ENCODE measurements around the gene MTHFD1. TPM values are rescaled to one million over a fixed set of nuclear protein-coding genes. Genes with fewer than 3 reads are reported as not detected.

Gene MTHFD1
- total and polyA plus RNA-seq, 9 donors: 16.3 to 77.6 (median 52.1) TPM

DNA sequence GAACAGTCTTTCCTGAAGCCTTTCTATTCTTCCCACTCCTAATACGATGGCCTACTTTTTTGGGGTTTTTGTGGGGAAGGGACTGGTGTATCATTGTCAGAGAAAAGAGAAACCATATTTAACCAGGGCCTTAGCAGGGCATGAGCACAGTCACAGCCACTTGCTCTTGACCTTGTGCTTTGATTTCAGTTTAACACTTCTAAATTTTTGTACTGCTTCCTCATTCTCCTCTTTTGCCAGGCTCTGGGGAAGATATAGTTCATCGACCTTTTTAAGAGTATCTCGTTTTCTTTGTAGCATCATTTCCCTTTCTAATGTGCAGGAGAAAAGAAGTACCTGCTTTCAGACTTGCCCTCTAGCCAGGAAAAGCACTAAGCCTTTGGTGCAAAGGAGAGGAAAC, 118.6 kb downstream of the MTHFD1 start:
- WGBS, 3 donors: 16 to 31% (median 19%) methylated on average over 3 of the region's 3 CpGs
- Histone ChIP-seq H3K27me3 (no peaks in the 10 kb centered on the region), H3K27ac (no peak overlapping the region), H3K4me1 (ENCODE audit: insufficient read depth) (peaks cover 8% of the 10 kb centered on the region), H3K36me3 (no peaks in the 10 kb centered on the region), H3K9me3 (no peaks in the 10 kb centered on the region), H3K4me3 (no peak overlapping the region)
- no peak for TF ChIP-seq CTCF (IDR thresholded peaks at IDR 0.05)
- intact Hi-C loops (cut with DNase I): loop anchor here in 1 of 4 donors (10.0 kb wide), 1 partner anchor 162 kb away; no protein-coding TSS in a partner anchor
- no peak for DNase-seq

DNA sequence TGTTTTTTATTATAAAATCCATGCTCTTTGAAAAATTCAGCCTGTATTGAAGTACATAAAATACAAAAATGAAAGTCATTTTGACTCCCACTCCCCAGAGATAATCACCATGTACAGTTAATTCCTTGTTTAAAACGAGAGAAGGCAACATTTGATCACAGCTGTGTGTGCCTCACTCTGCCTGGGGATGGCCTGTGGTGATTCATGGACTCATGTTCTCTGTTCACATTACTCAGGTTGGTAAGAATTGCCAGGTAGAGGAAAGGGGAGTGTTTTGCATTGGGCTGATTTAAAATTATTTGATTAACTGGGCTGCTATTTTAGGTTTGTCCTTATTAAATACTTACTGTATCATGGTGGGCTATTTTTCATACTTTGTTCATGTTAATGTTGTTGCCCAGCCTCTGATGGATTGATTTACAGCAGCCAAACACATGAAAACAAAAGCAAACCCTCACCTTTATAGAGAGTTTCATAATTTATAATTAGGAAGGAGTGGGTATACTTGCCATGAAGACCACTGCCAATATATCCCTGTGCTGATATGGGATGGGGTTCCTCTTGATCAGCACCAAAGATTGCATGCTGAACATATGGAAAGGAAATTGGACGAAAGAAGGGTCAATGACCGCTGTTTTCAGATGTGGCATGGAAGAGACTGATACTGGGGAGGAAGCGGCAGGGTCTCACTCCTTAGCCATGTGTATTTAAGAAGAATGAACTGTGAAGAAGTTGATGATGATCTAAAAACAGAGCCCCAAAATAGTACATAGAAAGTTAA, 119.4 kb downstream of the MTHFD1 start:
- DNase-seq: no peak
- Histone ChIP-seq H3K27ac (no peak overlapping the region), H3K36me3 (no peaks in the 10 kb centered on the region), H3K27me3 (no peaks in the 10 kb centered on the region), H3K9me3 (no peaks in the 10 kb centered on the region), H3K4me3 (no peak overlapping the region), H3K4me1 (ENCODE audit: insufficient read depth) (peaks cover 6% of the 10 kb centered on the region)
- TF ChIP-seq POLR2A (IDR thresholded peaks at IDR 0.05) (no peak), CTCF (IDR thresholded peaks at IDR 0.05) (no peak), EP300 (IDR thresholded peaks at IDR 0.05) (no peak)
- WGBS, 3 donors: 64 to 72% (median 70%) methylated on average over 4 of the region's 4 CpGs
- intact Hi-C loops (cut with DNase I): loop anchor here in 1 of 4 donors (10.0 kb wide), 1 partner anchor 163 kb away; no protein-coding TSS in a partner anchor

DNA sequence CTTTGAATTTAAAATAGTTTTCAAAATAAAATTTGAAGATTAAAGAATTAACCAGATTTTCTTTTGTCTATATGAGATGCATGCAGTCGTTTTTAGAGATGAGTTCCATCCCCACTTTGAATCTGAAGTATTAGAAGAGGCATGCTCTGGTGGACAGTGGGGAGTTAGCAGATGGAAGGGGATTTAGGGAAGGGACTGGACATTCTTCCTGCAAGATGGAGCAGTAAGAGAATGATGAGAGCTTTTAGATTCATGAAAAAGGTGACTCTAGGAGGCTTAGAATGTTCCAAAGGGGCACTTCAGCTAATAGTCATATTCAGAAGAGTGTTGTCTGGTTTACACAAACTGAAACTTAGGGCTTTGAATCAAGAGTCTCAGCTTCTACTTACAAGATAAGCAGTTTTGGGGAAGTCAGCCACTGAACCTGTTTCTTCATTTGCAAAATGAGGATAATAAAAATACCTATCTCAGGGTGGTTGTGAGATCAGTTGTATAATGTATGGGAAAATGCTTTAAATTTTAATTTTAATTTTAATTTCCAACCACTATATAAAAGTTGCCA, 120.1 kb downstream of the MTHFD1 start:
- 24 to 32% (median 30%) methylated on average over 1 of the region's 1 CpG for WGBS, 3 donors
- Histone ChIP-seq H3K4me1 (ENCODE audit: insufficient read depth) (peaks cover 5% of the 10 kb centered on the region), H3K4me3 (no peak overlapping the region), H3K36me3 (no peaks in the 10 kb centered on the region), H3K27me3 (no peaks in the 10 kb centered on the region), H3K27ac (no peak overlapping the region), H3K9me3 (no peaks in the 10 kb centered on the region)
- intact Hi-C loops (cut with DNase I): loop anchor here in 1 of 4 donors (10.0 kb wide), 1 partner anchor 163 kb away; no protein-coding TSS in a partner anchor
- no peak for DNase-seq
- TF ChIP-seq CTCF (IDR thresholded peaks at IDR 0.05) (no peak), EP300 (IDR thresholded peaks at IDR 0.05) (no peak)

- no peak for TF ChIP-seq CTCF (IDR thresholded peaks at IDR 0.05)
- no peak for TF ChIP-seq EP300 (IDR thresholded peaks at IDR 0.05)
- TF ChIP-seq POLR2A (IDR thresholded peaks at IDR 0.05): no peak
- Histone ChIP-seq H3K27me3 (no peaks in the 10 kb centered on the region), H3K4me3 (no peak overlapping the region), H3K36me3 (no peaks in the 10 kb centered on the region), H3K4me1 (ENCODE audit: insufficient read depth) (peaks cover 5% of the 10 kb centered on the region), H3K27ac (no peak overlapping the region), H3K9me3 (no peaks in the 10 kb centered on the region)
- intact Hi-C loops (cut with DNase I): loop anchor here in 1 of 4 donors (10.0 kb wide), 1 partner anchor 164 kb away; no protein-coding TSS in a partner anchor
- WGBS, 3 donors: 87 to 92% (median 92%) methylated on average over 8 of the region's 8 CpGs
- no peak for DNase-seq
Measured at GRCh38 chr14:64509036-64509435, 120.9 kb downstream of the MTHFD1 start.

Small RNA genes lying within 50 kb of the gene (small RNA-seq; reads per million reads assigned to genes)
- not detected for gene AL161756.2

Other genes starting within 250 kb of the MTHFD1 start
- 10 to 100 TPM in 5 of 7 donors, 1 to 10 TPM in 2; 7.7 to 26.2 (median 22.3) TPM for gene ESR2, start 94.0 kb upstream of the MTHFD1 start, total RNA-seq
- gene ESR2, start 94.0 kb upstream of the MTHFD1 start, polyA plus RNA-seq: 1 to 10 TPM; 5.1 TPM
- gene AKAP5, start 77.1 kb downstream of the MTHFD1 start, total RNA-seq: 1 to 10 TPM in 1 of 7 donors, under 1 TPM in 6; 0.12 to 1.7 (median 0.56) TPM
- under 1 TPM; 0.16 to 0.83 TPM for gene AKAP5, start 77.1 kb downstream of the MTHFD1 start, polyA plus RNA-seq
- gene ZBTB25, start 115.5 kb downstream of the MTHFD1 start, total RNA-seq: 10 to 100 TPM; 10.2 to 22.6 (median 13.9) TPM
- 10 to 100 TPM in 1 of 2 donors, 1 to 10 TPM in 1; 3.5 to 12.3 TPM for gene ZBTB25, start 115.5 kb downstream of the MTHFD1 start, polyA plus RNA-seq
- 10 to 100 TPM; 30.6 to 35.8 (median 34.6) TPM for gene ZBTB1, start 116.4 kb downstream of the MTHFD1 start, total RNA-seq
- 10 to 100 TPM; 13.0 to 28.3 TPM for gene ZBTB1, start 116.4 kb downstream of the MTHFD1 start, polyA plus RNA-seq
- gene HSPA2, start 152.4 kb downstream of the MTHFD1 start, total RNA-seq: 10 to 100 TPM in 3 of 7 donors, 1 to 10 TPM in 4; 5.1 to 49.7 (median 9.9) TPM
- gene HSPA2, start 152.4 kb downstream of the MTHFD1 start, polyA plus RNA-seq: 1 to 10 TPM; 6.2 to 8.4 TPM
- 1 to 10 TPM in 1 of 7 donors, under 1 TPM in 4, not detected in 2; 0.27 to 6.7 (median 0.48) TPM for gene PPP1R36, start 161.6 kb downstream of the MTHFD1 start, total RNA-seq
- gene PPP1R36, start 161.6 kb downstream of the MTHFD1 start, polyA plus RNA-seq: under 1 TPM; 0.24 to 0.68 TPM